Liver (tissue), 9 donors: ENCODE results near the gene IFNG-AS1. TPM values are rescaled to one million over a fixed set of nuclear protein-coding genes. Genes with fewer than 3 reads are reported as not detected.

ENCODE experiments used
- DNase-seq: peaks from one replicate; pipeline ENCODE4 v3.0.0-alpha.2; 2017; ENCODE audit warnings: low spot score
- H3K27ac ChIP-seq, 2 donors: one replicate each; pipeline ENCODE4 v1.7.0; 2013; ENCODE audit warnings: inconsistent platforms in 2 of 2, low read length in 2 of 2, control low read depth in 1 of 2, low read depth in 1 of 2, mild to moderate bottlenecking in 1 of 2
- H3K27me3 ChIP-seq, 4 donors: one replicate each; pipeline versions ENCODE4 v1.6.1 to v1.7.0; 2013; ENCODE audit warnings: low read length in 3 of 4, inconsistent platforms in 1 of 4, mild to moderate bottlenecking in 1 of 4, moderate library complexity in 1 of 4; ENCODE audit not compliant: control insufficient read depth in 4 of 4, insufficient read depth in 4 of 4
- H3K36me3 ChIP-seq, 4 donors: one replicate each; pipeline versions ENCODE4 v1.6.1 to v1.7.0; 2013; ENCODE audit warnings: low read length in 3 of 4, mild to moderate bottlenecking in 3 of 4, low read depth in 1 of 4, moderate library complexity in 1 of 4; ENCODE audit not compliant: control insufficient read depth in 4 of 4, insufficient read depth in 3 of 4
- H3K4me1 ChIP-seq, 4 donors: one replicate each; pipeline versions ENCODE4 v1.6.1 to v1.7.0; 2013; ENCODE audit warnings: low read length in 3 of 4, mild to moderate bottlenecking in 3 of 4, moderate library complexity in 1 of 4; ENCODE audit not compliant: control insufficient read depth in 4 of 4, insufficient read depth in 4 of 4
- H3K4me3 ChIP-seq, 3 donors: one replicate each; pipeline versions ENCODE4 v1.6.1 to v1.7.0; 2013; ENCODE audit warnings: low read length in 3 of 3, control low read depth in 1 of 3, low read depth in 1 of 3, mild to moderate bottlenecking in 1 of 3
- H3K9ac ChIP-seq, 2 donors: one replicate each; pipeline ENCODE4 v1.7.0; 2013; ENCODE audit warnings: low read length in 2 of 2, mild to moderate bottlenecking in 2 of 2, moderate library complexity in 2 of 2, control low read depth in 1 of 2, low read depth in 1 of 2
- H3K9me3 ChIP-seq, 4 donors: one replicate each; pipeline versions ENCODE4 v1.6.1 to v1.7.0; 2013; ENCODE audit warnings: low read length in 3 of 4; ENCODE audit not compliant: control insufficient read depth in 4 of 4
- ATF3 ChIP-seq: IDR thresholded peaks from 2 replicates; pipeline ENCODE4 v1.6.1; 2016; ENCODE audit warnings: antibody characterized with exemption
- CTCF ChIP-seq: fragments of 150-350 bp; IDR thresholded peaks from 2 replicates; pipeline ENCODE4 v1.5.1; 2017; ENCODE audit warnings: improper control_type of control experiment, low read depth, low read length; ENCODE audit not compliant: missing input control
- EGR1 ChIP-seq, 2 donors: IDR thresholded peaks; 2 replicates each; pipeline ENCODE4 v1.6.1; 2016 to 2018; ENCODE audit warnings: antibody characterized with exemption in 2 of 2, low read depth in 2 of 2
- FOXA1 ChIP-seq: IDR thresholded peaks from 2 replicates; pipeline ENCODE4 v1.6.1; 2016; ENCODE audit warnings: antibody characterized with exemption
- FOXA2 ChIP-seq: IDR thresholded peaks from 2 replicates; pipeline ENCODE4 v1.6.1; 2016; ENCODE audit warnings: antibody characterized with exemption
- GABPA ChIP-seq, 2 donors: IDR thresholded peaks in 1 of 2; conservative IDR thresholded peaks in 1 of 2; 2 replicates each; pipeline ENCODE4 v1.6.1; 2016; ENCODE audit warnings: antibody characterized with exemption in 2 of 2, mild to moderate bottlenecking in 1 of 2, moderate library complexity in 1 of 2
- HNF4A ChIP-seq, 2 donors: conservative IDR thresholded peaks; 2 replicates each; pipeline ENCODE4 v1.6.1; 2016; ENCODE audit warnings: antibody characterized with exemption in 2 of 2, mild to moderate bottlenecking in 2 of 2
- HNF4G ChIP-seq: IDR thresholded peaks from 2 replicates; pipeline ENCODE4 v1.6.1; 2016; ENCODE audit warnings: antibody characterized with exemption
- JUND ChIP-seq, 2 donors: IDR thresholded peaks; 2 replicates each; pipeline ENCODE4 v1.6.1; 2016; ENCODE audit warnings: antibody characterized with exemption in 2 of 2
- MAX ChIP-seq: IDR thresholded peaks from 2 replicates; pipeline ENCODE4 v1.6.1; 2016; ENCODE audit warnings: antibody characterized with exemption
- NR2F2 ChIP-seq: IDR thresholded peaks from 2 replicates; pipeline ENCODE4 v1.6.1; 2016; ENCODE audit warnings: antibody characterized with exemption
- RAD21 ChIP-seq, 2 donors: IDR thresholded peaks; 2 replicates each; pipeline ENCODE4 v1.6.1; 2016; ENCODE audit warnings: antibody characterized with exemption in 2 of 2, mild to moderate bottlenecking in 2 of 2
- REST ChIP-seq: IDR thresholded peaks from 2 replicates; pipeline ENCODE4 v1.6.1; 2016; ENCODE audit warnings: antibody characterized with exemption, mild to moderate bottlenecking
- RXRA ChIP-seq, 2 donors: IDR thresholded peaks; 2 replicates each; pipeline ENCODE4 v1.6.1; 2017 to 2018; ENCODE audit warnings: antibody characterized with exemption in 2 of 2, mild to moderate bottlenecking in 1 of 2
- SP1 ChIP-seq: IDR thresholded peaks from 2 replicates; pipeline ENCODE4 v1.6.1; 2018; ENCODE audit warnings: antibody characterized with exemption, mild to moderate bottlenecking
- TAF1 ChIP-seq: conservative IDR thresholded peaks from 2 replicates; pipeline ENCODE4 v1.6.1; 2016; ENCODE audit warnings: antibody characterized with exemption, mild to moderate bottlenecking
- YY1 ChIP-seq: IDR thresholded peaks from 2 replicates; pipeline ENCODE4 v1.6.1; 2016; ENCODE audit warnings: antibody characterized with exemption, mild to moderate bottlenecking
- ZBTB33 ChIP-seq: IDR thresholded peaks from 2 replicates; pipeline ENCODE4 v1.6.1; 2016; ENCODE audit warnings: antibody characterized with exemption
- WGBS: extraction: QIAGEN DNeasy Blood & Tissue Kit; methylation state at CpG from one replicate; pipeline ENCODE4 v1.1.7; 2013; 5-methylcytosine and 5-hydroxymethylcytosine counted together
- polyA plus RNA-seq, 2 donors: library from polyadenylated mRNA; stranded (reverse) in 1 of 2; unstranded in 1 of 2; fragments of 200-250 nt in 1 of 2; fragments of >200 nt in 1 of 2; fragmentation: Nextera tagmentation in 1 of 2; extraction: Ambion mirVana in 1 of 2; gene quantifications; one replicate each; pipeline versions ENCODE4 v1.2.1 to v1.2.3, GENCODE V29; 2013 to 2015
- total RNA-seq, 2 donors: library from RNA; depleted of rRNA; stranded (reverse); fragments of >200 nt; gene quantifications; one replicate each; pipeline ENCODE4 v1.2.3, GENCODE V29; 2014
- donor health status: healthy.
- donor health status: healthy.
- donor health status: healthy.
- donor health status: healthy.
- donor health status: healthy.

Gene IFNG-AS1
- total and polyA plus RNA-seq, 4 donors = 0.24 to 1.0 TPM; not detected in 2

GRCh38 chr12:67988601-67989021 lies 636 bp upstream of the IFNG-AS1 start:
- 40% methylated on average over 1 of the region's 1 CpG for WGBS
- H3K4me1 ChIP-seq = no peaks in the 10 kb centered on the region
- H3K27me3 ChIP-seq = peaks cover 0 to 8% (median 0%) of the 10 kb centered on the region in 4 donors
- no peak overlapping the region for H3K27ac ChIP-seq
- H3K4me3 ChIP-seq = no peak overlapping the region
- H3K9me3 ChIP-seq = no peaks in the 10 kb centered on the region
- H3K9ac ChIP-seq = no peak overlapping the region
- TF ChIP-seq SP1 (no peak), JUND (IDR thresholded peaks at IDR 0.05) (no peak), FOXA2 (no peak), EGR1 (IDR thresholded peaks at IDR 0.05; ENCODE audit: low read depth in 2 of 2) (no peak), GABPA (IDR thresholded peaks at IDR 0.05 in 1 of 2, conservative IDR thresholded peaks at IDR 0.05 in 1 of 2) (no peak), RAD21 (IDR thresholded peaks at IDR 0.05) (no peak)
- no peaks in the 10 kb centered on the region for H3K36me3 ChIP-seq
- DNase-seq = no peak

- H3K36me3 ChIP-seq = no peaks in the 10 kb centered on the region
- H3K27ac ChIP-seq = no peak overlapping the region
- peaks cover 0 to 8% (median 0%) of the 10 kb centered on the region in 4 donors for H3K27me3 ChIP-seq
- no peaks in the 10 kb centered on the region for H3K9me3 ChIP-seq
- no peaks in the 10 kb centered on the region for H3K4me1 ChIP-seq
- 70% methylated on average over 4 of the region's 4 CpGs for WGBS
- H3K4me3 ChIP-seq = no peak overlapping the region
- no peak for TF ChIP-seq ZBTB33
- no peak for TF ChIP-seq CTCF
- TF ChIP-seq HNF4G = no peak
- no peak for TF ChIP-seq YY1
- TF ChIP-seq HNF4A (conservative IDR thresholded peaks at IDR 0.05) = no peak
- no peak for TF ChIP-seq TAF1
- no peak for TF ChIP-seq RAD21 (IDR thresholded peaks at IDR 0.05)
- no peak for TF ChIP-seq GABPA (IDR thresholded peaks at IDR 0.05 in 1 of 2, conservative IDR thresholded peaks at IDR 0.05 in 1 of 2)
- no peak for TF ChIP-seq FOXA1
- no peak for TF ChIP-seq NR2F2
- TF ChIP-seq FOXA2 = no peak
- no peak for TF ChIP-seq RXRA (IDR thresholded peaks at IDR 0.05)
- no peak for TF ChIP-seq REST
- TF ChIP-seq SP1 = no peak
- no peak for TF ChIP-seq EGR1 (IDR thresholded peaks at IDR 0.05; ENCODE audit: low read depth in 2 of 2)
- TF ChIP-seq MAX = no peak
- no peak for TF ChIP-seq ATF3
- TF ChIP-seq JUND (IDR thresholded peaks at IDR 0.05) = no peak
- H3K9ac ChIP-seq = no peak overlapping the region
- DNase-seq = no peak
Observed at GRCh38 chr12:67991158-67991557, 1.9 kb downstream of the IFNG-AS1 start.
